ENCODE data around the gene IL22RA1.

IL22RA1 gene

DNA sequence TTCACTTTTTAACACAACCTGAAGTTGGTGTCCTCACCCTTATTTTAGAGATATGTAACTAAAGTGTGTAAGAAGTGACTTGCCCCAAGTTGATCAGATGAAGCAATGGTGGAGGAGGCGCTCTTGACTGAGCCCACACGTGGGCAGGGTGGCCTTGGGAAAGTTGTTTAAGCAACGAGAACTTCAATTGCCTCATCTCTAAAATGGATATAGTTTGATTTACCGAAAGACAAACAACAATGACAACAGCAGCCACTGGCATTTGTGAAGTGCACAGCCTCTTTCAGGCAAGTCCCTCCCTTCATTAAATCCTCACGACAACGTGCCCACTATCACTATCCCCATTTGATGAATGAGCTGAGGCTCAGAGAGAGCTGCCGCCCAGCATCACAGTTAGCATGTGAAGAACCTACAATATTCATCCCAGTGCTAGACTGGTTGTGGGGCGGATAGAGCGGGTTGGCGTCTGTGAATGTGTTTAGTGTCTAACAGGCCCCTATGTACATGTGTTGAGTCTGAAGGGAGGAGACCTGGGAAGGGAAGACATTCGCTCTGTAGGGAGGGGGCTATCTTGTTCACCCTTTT, 3.0 kb downstream of the IL22RA1 start:
- DNase-seq (ENCODE audit: low read depth in 3 of 3, low spot score in 1 of 3): no peak

DNA sequence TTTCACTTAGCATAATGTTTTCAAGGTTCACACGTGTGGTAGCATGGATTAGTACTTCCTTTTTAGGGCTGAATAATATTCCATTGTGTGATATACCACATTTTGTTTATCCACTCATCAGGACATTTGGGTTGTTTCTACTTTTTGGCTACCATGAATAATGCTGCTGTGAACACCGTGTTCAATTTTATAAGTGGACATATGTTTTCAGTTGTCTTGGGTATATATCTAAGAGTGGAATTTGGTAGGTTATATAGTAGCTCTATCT, 3.8 kb downstream of the IL22RA1 start:
- no peak for DNase-seq (ENCODE audit: low read depth in 3 of 3, low spot score in 1 of 3)

GRCh38 chr1:24138476-24139221, 4.3 kb downstream of the IL22RA1 start:
- no peak for DNase-seq (ENCODE audit: low read depth in 3 of 3, low spot score in 1 of 3)

- no peak for DNase-seq (ENCODE audit: low read depth in 3 of 3, low spot score in 1 of 3)
Measured at GRCh38 chr1:24136956-24137539, 5.9 kb downstream of the IL22RA1 start.

DNA sequence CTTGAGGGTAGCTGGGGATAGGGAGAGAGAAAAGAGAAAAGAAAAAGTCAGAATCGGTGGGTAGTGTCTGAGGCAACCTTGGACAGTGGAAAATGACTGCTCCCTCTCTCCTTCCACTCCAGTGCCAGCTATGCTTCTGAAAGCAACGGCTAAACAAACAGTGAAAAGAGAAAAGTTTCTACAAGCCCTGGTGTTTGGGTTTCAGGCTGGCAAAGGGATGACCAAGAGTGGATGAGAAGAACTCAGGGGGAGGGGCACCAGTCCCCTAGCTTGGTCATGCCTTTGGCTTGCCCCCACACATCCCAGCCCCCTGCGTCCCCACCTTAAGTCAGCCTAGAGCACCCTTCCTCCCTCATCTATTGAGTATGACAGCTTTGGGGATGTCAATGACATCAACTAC, 8.6 kb downstream of the IL22RA1 start:
- DNase-seq (ENCODE audit: low read depth in 3 of 3, low spot score in 1 of 3): no peak

GRCh38 chr1:24133819-24134218, 9.1 kb downstream of the IL22RA1 start:
- DNase-seq (ENCODE audit: low read depth in 3 of 3, low spot score in 1 of 3): no peak

DNA sequence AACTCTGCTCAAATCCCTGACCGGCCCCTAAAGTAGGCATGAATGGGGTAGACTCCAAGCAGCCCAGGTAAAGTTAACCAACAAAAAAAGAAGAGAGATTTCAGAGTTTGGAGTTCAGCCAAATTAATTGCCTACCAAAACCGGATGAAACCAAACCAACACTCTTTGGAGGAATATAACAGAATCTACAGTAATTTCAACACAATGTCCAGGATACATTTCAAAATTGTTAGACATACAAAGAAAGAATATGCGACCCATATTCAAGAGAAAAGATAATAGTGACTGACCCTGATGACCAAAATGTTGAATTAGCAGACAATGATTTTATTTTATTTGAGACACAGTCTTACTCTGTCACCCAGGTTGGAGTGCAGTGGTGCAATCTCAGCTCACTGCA, 12.6 kb downstream of the IL22RA1 start:
- no peak for DNase-seq (ENCODE audit: low read depth in 3 of 3, low spot score in 1 of 3)

GRCh38 chr1:24127801-24128363, 15.1 kb downstream of the IL22RA1 start:
- DNase-seq (ENCODE audit: low read depth in 3 of 3, low spot score in 1 of 3): no peak

DNA sequence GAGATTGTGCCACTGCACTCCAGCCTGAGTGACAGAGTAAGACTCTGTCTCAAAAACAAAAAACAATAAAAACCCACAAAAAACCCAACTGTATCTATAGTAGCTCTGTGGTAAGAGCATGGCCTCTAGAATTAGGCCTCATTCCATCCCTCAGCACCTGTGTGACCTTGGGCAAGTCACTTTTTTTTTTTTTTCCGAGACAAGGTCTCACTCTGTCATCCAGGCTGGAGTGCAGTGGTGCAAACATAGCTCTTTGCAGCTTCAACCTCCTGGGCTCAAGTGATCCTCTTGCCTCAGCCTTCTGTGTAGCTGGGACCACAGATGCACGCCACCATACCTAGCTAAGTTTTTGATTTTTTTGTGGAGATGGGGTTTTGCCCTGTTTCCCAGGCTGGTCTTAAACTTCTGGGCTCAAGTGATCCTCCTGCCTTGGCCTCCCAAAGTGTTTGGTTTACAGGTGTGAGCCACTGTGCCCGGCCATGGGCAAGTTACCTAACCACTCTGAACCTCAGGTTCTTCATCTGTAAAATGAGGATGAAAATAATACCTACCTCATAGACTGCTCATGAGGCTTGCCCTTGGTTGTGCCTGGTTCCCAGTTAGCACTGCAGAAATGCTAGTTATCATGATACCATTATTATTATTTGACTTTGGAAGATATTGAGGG, 15.7 kb downstream of the IL22RA1 start:
- no peak for DNase-seq (ENCODE audit: low read depth in 3 of 3, low spot score in 1 of 3)

DNA sequence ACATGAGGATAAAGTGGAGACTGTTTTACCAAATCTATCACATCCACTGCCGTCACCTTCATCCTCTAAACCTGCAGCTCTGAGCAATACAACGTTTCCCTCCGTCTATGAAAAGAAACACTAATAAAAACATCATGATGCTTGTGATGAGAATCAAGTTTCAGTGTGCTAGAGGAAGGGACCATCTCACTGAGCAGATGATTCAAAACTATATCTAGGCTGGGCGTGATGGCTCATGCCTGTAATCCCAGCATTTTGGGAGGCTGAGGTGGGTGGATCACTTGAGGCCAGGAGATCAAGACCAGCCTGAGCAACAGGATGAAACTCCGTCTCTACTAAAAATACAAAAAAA, 16.3 kb downstream of the IL22RA1 start:
- no peak for DNase-seq (ENCODE audit: low read depth in 3 of 3, low spot score in 1 of 3)

DNA sequence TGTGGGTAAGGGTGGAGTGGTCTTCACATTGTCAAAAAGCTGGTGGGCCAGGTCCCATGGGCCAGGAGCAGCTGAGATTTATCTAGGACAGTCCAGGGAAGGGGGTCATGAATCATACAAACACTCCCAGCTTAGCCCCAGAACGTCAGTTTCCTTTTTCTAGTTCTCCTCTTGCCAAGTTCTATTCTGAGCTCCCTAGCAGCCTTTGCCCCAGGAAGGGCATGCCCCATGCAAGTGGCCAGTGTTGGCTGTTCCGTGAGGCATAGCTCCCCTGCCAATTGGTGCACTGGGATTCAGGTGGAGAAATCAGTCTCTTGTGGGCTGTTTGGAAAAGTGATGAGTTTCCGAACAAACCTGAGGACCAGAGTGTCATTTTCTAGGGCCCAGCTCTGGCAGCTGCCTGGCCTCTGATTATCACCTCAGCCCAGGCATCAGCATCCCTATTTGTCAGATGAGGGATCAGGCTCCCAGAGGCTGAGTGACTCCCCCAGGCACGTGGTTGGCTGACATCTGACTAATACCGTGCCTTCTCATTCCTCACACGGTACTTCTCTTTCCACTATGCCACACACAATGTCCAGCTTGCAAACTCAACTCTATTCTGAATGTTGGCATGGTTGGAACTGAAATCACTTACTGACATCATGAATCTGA, 16.8 kb downstream of the IL22RA1 start:
- no peak for DNase-seq (ENCODE audit: low read depth in 3 of 3, low spot score in 1 of 3)

DNA sequence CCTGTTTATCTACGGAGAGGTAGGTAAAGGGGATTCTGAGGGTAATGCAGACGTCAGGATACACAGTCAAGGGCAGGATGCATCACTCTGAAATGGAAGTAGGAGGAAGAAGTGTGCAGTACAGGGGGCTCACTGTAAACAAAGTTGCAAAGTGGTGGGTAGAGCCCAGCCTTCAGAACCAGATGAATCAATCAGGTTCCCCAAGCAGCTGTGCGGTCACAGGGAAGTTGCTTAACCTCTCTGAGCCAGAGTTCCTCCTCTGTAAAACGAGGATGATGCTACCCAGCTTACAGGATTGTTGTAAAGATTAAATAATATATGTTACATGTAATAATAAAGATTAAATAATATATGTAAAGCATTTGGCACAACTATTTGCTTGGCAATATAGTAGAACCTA, 17.5 kb downstream of the IL22RA1 start:
- no peak for DNase-seq (ENCODE audit: low read depth in 3 of 3, low spot score in 1 of 3)

DNA sequence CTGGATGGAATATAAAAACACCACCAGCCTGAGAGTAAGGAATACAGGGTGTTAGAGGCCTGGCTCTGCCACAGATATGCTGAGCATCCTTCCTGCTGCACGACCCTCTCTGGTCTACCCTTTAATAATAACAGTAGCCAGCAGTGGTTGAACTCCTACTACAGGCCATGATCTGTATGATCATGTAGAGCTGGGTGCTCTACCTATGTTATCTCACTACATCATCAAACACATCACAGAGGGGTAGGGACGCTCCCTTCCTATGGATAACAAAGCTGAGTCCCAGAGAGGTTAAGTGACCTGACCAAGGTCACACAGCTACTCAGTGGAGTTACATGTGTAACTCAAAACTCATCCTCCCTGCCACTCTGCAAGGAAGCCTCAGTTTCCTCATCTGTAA, 18.0 kb downstream of the IL22RA1 start:
- DNase-seq (ENCODE audit: low read depth in 3 of 3, low spot score in 1 of 3): no peak

DNA sequence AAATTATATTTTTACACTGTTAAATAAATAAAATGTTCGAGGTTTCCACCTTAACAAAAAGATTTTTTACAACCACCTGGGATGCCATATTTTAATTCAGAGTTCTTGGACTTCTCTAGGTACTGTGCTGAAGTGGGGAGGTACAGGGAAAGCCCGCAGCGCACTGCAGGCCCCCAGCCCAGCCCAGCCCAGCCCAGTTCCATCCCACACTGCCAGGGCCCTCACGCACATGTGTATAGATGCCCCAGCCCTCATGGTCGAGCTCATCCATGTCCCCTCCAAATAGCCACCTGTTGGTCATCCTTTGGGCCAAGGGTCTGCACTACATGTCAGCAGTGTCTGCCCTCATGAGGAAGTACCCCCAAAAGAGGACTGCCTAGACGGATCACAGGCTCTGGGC, 19.3 kb downstream of the IL22RA1 start:
- no peak for DNase-seq (ENCODE audit: low read depth in 3 of 3, low spot score in 1 of 3)

DNA sequence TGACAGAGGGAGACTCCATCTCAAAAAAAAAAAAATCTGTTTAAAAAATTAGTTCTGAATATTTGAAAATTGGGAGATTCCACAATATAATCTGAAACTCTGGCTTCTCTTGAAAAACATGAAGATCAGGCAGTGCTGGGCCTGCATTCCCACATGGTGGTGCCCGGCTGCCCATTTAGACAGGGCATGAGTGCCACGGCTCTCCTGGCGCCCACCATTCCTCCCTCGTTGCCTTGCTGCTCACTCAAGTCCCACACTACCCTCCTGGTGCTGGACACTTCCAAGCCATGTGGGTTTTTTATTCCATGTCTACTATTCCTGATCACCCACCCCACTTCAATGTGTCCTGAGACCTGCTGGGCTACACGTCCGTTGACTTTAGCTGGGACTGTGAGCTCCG, 20.2 kb downstream of the IL22RA1 start:
- DNase-seq (ENCODE audit: low read depth in 3 of 3, low spot score in 1 of 3): no peak

GRCh38 chr1:24121406-24121805, 21.5 kb downstream of the IL22RA1 start:
- no peak for DNase-seq (ENCODE audit: low read depth in 3 of 3, low spot score in 1 of 3)

- no peak for DNase-seq (ENCODE audit: low read depth in 3 of 3, low spot score in 1 of 3)
Measured at GRCh38 chr1:24120965-24121364, 22.0 kb downstream of the IL22RA1 start.

- no peak for DNase-seq (ENCODE audit: low read depth in 3 of 3, low spot score in 1 of 3)
Measured at GRCh38 chr1:24119859-24120756, 22.8 kb downstream of the IL22RA1 start.

GRCh38 chr1:24119489-24119858, 23.5 kb downstream of the IL22RA1 start:
- DNase-seq (ENCODE audit: low read depth in 3 of 3, low spot score in 1 of 3): no peak

GRCh38 chr1:24118410-24119242, 24.3 kb downstream of the IL22RA1 start:
- no peak for DNase-seq (ENCODE audit: low read depth in 3 of 3, low spot score in 1 of 3)
